OCI-LY1 (cell line): ENCODE data around the gene PRPSAP1.
"Not testable (repeated sequence)": the region's sequence is repeated elsewhere in the genome, so short reads cannot be mapped to it uniquely, and the experiment has no call there.

ENCODE experiments used
- H2AFZ ChIP-seq: fragments of 200-600 bp; sonication (generic), shearing (Covaris generic); 2 replicates; pipeline ENCODE4 v1.6.0; 2014; ENCODE audit warnings: antibody characterized with exemption, mild to moderate bottlenecking, low read length
- H3F3A ChIP-seq: fragments of 200-600 bp; sonication (generic), shearing (Covaris generic); 2 replicates; pipeline ENCODE4 v1.6.0; 2014; ENCODE audit warnings: mild to moderate bottlenecking, antibody characterized with exemption, low read length, moderate library complexity; ENCODE audit not compliant: insufficient read depth
- H3K27ac ChIP-seq: fragments of 200-600 bp; sonication (generic); 2 replicates; pipeline ENCODE4 v1.5.1; 2014; ENCODE audit warnings: low read length, mixed run types, mild to moderate bottlenecking, low read depth; ENCODE audit not compliant: poor library complexity, severe bottlenecking
- H3K27me3 ChIP-seq: fragments of 200-600 bp; sonication (generic); 2 replicates; pipeline ENCODE4 v1.6.0; 2014; ENCODE audit warnings: antibody characterized with exemption, mild to moderate bottlenecking, low read length, moderate library complexity; ENCODE audit not compliant: insufficient read depth
- H3K36me3 ChIP-seq: fragments of 200-600 bp; sonication (generic); 2 replicates; pipeline ENCODE4 v1.6.1; 2014; ENCODE audit warnings: mild to moderate bottlenecking, antibody characterized with exemption, low read length, moderate library complexity, mixed read lengths; ENCODE audit not compliant: insufficient read depth
- H3K4me1 ChIP-seq: fragments of 200-600 bp; sonication (generic); 2 replicates; pipeline ENCODE4 v1.5.1; 2014; ENCODE audit warnings: mild to moderate bottlenecking, low read length, moderate library complexity; ENCODE audit not compliant: insufficient read depth, severe bottlenecking
- H3K4me2 ChIP-seq: fragments of 200-600 bp; sonication (generic), shearing (Covaris generic); 2 replicates; pipeline ENCODE4 v1.6.1; 2014; ENCODE audit warnings: low read length
- H3K4me3 ChIP-seq: fragments of 200-600 bp; sonication (generic); 2 replicates; pipeline ENCODE4 v1.5.1; 2014; ENCODE audit warnings: low read length, low read depth, mild to moderate bottlenecking, mixed read lengths; ENCODE audit not compliant: poor library complexity, severe bottlenecking
- H3K79me2 ChIP-seq: fragments of 200-600 bp; shearing (Covaris generic); 2 replicates; pipeline ENCODE4 v1.6.1; 2016; ENCODE audit warnings: mixed run types, low read length, mixed read lengths; ENCODE audit not compliant: insufficient read depth
- H3K9ac ChIP-seq: fragments of 200-600 bp; sonication (generic), shearing (Covaris generic); 2 replicates; pipeline ENCODE4 v1.6.1; 2014; ENCODE audit warnings: mild to moderate bottlenecking, low read length, mixed read lengths
- H3K9me2 ChIP-seq: fragments of 200-600 bp; sonication (generic), shearing (Covaris generic); 2 replicates; pipeline ENCODE4 v1.6.1; 2014; ENCODE audit warnings: low read depth, mild to moderate bottlenecking, low read length, mixed read lengths
- H3K9me3 ChIP-seq: fragments of 200-600 bp; shearing (Covaris generic); 2 replicates; pipeline ENCODE4 v1.6.1; 2014; ENCODE audit warnings: low read length, mixed read lengths
- H4K20me1 ChIP-seq: fragments of 200-600 bp; sonication (generic), shearing (Covaris generic); 2 replicates; pipeline ENCODE4 v1.6.0; 2016; ENCODE audit warnings: mild to moderate bottlenecking, low read length; ENCODE audit not compliant: insufficient read depth
- CTCF ChIP-seq: fragments of 200-600 bp; sonication (generic), shearing (Covaris generic); IDR thresholded peaks from 2 replicates; pipeline ENCODE4 v1.5.1; 2017; ENCODE audit warnings: mild to moderate bottlenecking, antibody characterized with exemption, low read length, moderate library complexity, mixed read lengths
- EZH2 ChIP-seq: fragments of 200-600 bp; sonication (generic), shearing (Covaris generic); IDR thresholded peaks from 2 replicates; pipeline ENCODE4 v1.8.0; 2017; ENCODE audit warnings: borderline replicate concordance, mixed run types, mild to moderate bottlenecking, antibody characterized with exemption, low read length, moderate library complexity, mixed read lengths

The PRPSAP1 gene

GRCh38 chr17:76353004-76353598, 615 bp downstream of the PRPSAP1 start:
- H3K9me3 ChIP-seq, result no peaks in the 10 kb centered on the region
- no peak for TF ChIP-seq EZH2
- TF ChIP-seq CTCF, result no peak
- peaks cover 18% of the 10 kb centered on the region for H3K79me2 ChIP-seq
- H2AFZ ChIP-seq, result no peak overlapping the region
- H3K4me2 ChIP-seq, result peak overlapping the region; percentile 62
- no peaks in the 10 kb centered on the region for H3K9me2 ChIP-seq
- peak overlapping the region; percentile 90 for H3K27ac ChIP-seq
- peak overlapping the region; percentile 79 for H3K9ac ChIP-seq
- H4K20me1 ChIP-seq, result no peaks in the 10 kb centered on the region
- no peaks in the 10 kb centered on the region for H3K27me3 ChIP-seq
- H3K4me1 ChIP-seq, result peaks cover 41% of the 10 kb centered on the region
- H3F3A ChIP-seq, result no peaks in the 10 kb centered on the region
- H3K4me3 ChIP-seq, result peak overlapping the region; percentile 84
- peaks cover 5% of the 10 kb centered on the region; the same call in 1 of the 2 replicates for H3K36me3 ChIP-seq

DNA sequence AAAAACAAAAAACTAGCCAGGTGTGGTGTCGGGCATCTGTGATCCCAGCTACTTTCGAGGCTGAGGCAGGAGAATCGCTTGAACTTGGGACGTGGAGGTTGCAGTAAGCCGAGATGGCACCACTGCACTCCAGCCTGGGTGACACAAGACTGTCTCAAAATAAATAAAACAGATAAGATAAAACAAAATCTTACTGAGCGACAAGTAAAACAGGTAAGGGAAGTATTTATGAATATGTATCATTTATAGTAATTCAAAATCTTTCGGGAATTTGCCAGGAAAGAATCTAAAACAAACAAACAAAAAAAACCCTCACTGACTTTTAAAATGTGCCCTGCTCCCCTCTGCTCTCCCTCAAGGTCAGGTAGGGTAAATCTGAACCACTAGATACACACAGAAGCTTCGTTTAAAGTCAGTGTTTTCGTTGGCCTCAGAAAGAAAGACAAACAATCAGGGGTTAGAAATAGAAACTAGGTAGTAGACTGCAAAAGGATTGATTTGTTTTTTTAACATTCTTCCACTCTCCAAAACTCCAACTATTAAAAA, 2.1 kb downstream of the PRPSAP1 start:
- Histone ChIP-seq H3K4me2 (peak overlapping the region; percentile 62; the same call in 1 of the 2 replicates), H3F3A (no peaks in the 10 kb centered on the region), H3K79me2 (peaks cover 18% of the 10 kb centered on the region), H3K27ac (no peak overlapping the region), H3K4me3 (peak overlapping the region; percentile 84), H3K27me3 (no peaks in the 10 kb centered on the region), H3K9me3 (no peaks in the 10 kb centered on the region), H3K36me3 (peaks cover 14% of the 10 kb centered on the region; the same call in 1 of the 2 replicates), H2AFZ (no peak overlapping the region), H3K9ac (peak overlapping the region; percentile 1; the same call in 1 of the 2 replicates), H4K20me1 (no peaks in the 10 kb centered on the region), H3K4me1 (peaks cover 29% of the 10 kb centered on the region), H3K9me2 (no peaks in the 10 kb centered on the region)
- TF ChIP-seq CTCF (no peak), EZH2 (no peak)

- Histone ChIP-seq H3K4me2 (no peak overlapping the region), H3K9me2 (no peaks in the 10 kb centered on the region), H3F3A (no peaks in the 10 kb centered on the region), H4K20me1 (no peaks in the 10 kb centered on the region), H2AFZ (no peak overlapping the region), H3K4me1 (peaks cover 25% of the 10 kb centered on the region), H3K79me2 (peaks cover 18% of the 10 kb centered on the region), H3K27ac (no peak overlapping the region), H3K9ac (no peak overlapping the region), H3K36me3 (peaks cover 25% of the 10 kb centered on the region; the same call in 1 of the 2 replicates), H3K4me3 (no peak overlapping the region), H3K27me3 (no peaks in the 10 kb centered on the region), H3K9me3 (no peaks in the 10 kb centered on the region)
- TF ChIP-seq EZH2, result no peak
- TF ChIP-seq CTCF, result no peak
These were observed 3.3 kb downstream of the PRPSAP1 start for GRCh38 chr17:76350463-76350862.

DNA sequence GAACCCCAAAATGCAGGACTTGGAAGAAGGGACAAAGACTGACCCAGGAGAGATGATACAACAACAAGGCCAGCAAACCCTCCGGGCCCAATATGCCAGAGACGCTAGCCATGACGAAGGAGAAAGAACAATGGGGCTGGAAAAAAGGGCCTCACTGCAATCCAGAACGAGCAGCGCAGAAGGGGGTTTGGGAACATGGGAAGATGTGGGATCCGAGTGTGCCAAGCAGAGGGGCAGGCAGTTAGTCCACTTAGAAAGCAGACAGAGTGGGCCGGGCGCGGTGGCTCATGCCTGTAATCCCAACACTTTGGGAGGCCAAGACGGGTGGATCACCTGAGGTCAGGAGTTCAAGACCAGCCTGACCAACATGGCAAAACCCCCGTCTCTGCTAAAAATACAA, 6.8 kb downstream of the PRPSAP1 start:
- not testable (repeated sequence) for H3K4me3 ChIP-seq, H3K27me3 ChIP-seq, H2AFZ ChIP-seq, H3K4me1 ChIP-seq, H3K9ac ChIP-seq, H3K9me2 ChIP-seq, H3K27ac ChIP-seq, H3K9me3 ChIP-seq, H4K20me1 ChIP-seq, H3F3A ChIP-seq, H3K4me2 ChIP-seq, H3K79me2 ChIP-seq
- peaks cover 47% of the 10 kb centered on the region for H3K36me3 ChIP-seq
